B cell (primary cell): ENCODE results near the gene PTPRN2. TPM values are rescaled to one million over a fixed set of nuclear protein-coding genes. Genes with fewer than 3 reads are reported as not detected.

Experiments used
- ATAC-seq: fragments of 200-7000 bp; cut with Tn5 transposase; one replicate; pipeline ENCODE4 v1.10.0; 2021; ENCODE audit warnings: low read depth, mild to moderate bottlenecking, moderate number of reproducible peaks, moderate library complexity
- CTCF ChIA-PET: fragments of 350-600 bp; sonication (Branson Sonifier 250); formaldehyde crosslinking; loops from one replicate; lab custom pipeline; 2021; ENCODE audit warnings: antibody characterized with exemption, inconsistent platforms; lab: Charles Lee
- POLR2A ChIA-PET: fragments of 350-600 bp; sonication (Branson Sonifier 250); formaldehyde crosslinking; loops from one replicate; lab custom pipeline; 2021; ENCODE audit warnings: antibody characterized with exemption; lab: Charles Lee
- DNase-seq: peaks from one replicate; pipeline ENCODE4 v3.0.0; 2013
- H2AFZ ChIP-seq: 2 replicates; pipeline ENCODE4 v1.6.1; 2012; ENCODE audit warnings: mild to moderate bottlenecking, low read depth, low read length; ENCODE audit not compliant: insufficient read depth, poor library complexity, severe bottlenecking
- H3K27ac ChIP-seq, 2 donors: 1 replicate in 1 of 2; 2 replicates in 1 of 2; pipeline ENCODE4 v1.5.1; 2012 to 2013; ENCODE audit warnings: low read length in 2 of 2, mild to moderate bottlenecking in 2 of 2, moderate library complexity in 1 of 2
- H3K27me3 ChIP-seq, 4 experiments: fragments of 200-600 bp in 1 of 4; sonication (generic) in 1 of 4; replicated peaks in 1 of 4; 1 replicate in 2 of 4; 2 replicates in 2 of 4; pipeline versions ENCODE4 v1.6.1 to v1.7.0; 2013 to 2016; ENCODE audit warnings: low read length in 3 of 4, mild to moderate bottlenecking in 2 of 4, mixed read lengths in 1 of 4, moderate library complexity in 1 of 4; ENCODE audit not compliant: insufficient read depth in 4 of 4, control insufficient read depth in 3 of 4; ENCODE audit errors: control extremely low read depth in 1 of 4
- H3K36me3 ChIP-seq, 2 experiments: replicated peaks in 1 of 2; 1 replicate in 1 of 2; 2 replicates in 1 of 2; pipeline versions ENCODE4 v1.6.1 to v1.7.1; 2013; ENCODE audit warnings: low read length in 1 of 2; ENCODE audit not compliant: insufficient read depth in 2 of 2, control insufficient read depth in 1 of 2; ENCODE audit errors: control extremely low read depth in 1 of 2, extremely low read depth in 1 of 2
- H3K4me1 ChIP-seq, 2 donors: fragments of 200-600 bp in 1 of 2; sonication (generic) in 1 of 2; 1 replicate in 1 of 2; 2 replicates in 1 of 2; pipeline versions ENCODE4 v1.5.1 to v1.6.1; 2013 to 2017; ENCODE audit warnings: low read length in 2 of 2; ENCODE audit not compliant: control insufficient read depth in 2 of 2, insufficient read depth in 2 of 2
- H3K4me2 ChIP-seq: replicated peaks from 2 replicates; pipeline ENCODE3; 2012; ENCODE audit warnings: mild to moderate bottlenecking, low read depth, low read length; ENCODE audit not compliant: poor library complexity, severe bottlenecking
- H3K4me3 ChIP-seq, 5 experiments: fragments of 200-600 bp in 1 of 5; sonication (generic) in 1 of 5; 1 replicate in 3 of 5; 2 replicates in 2 of 5; pipeline versions ENCODE4 v1.5.1 to v1.7.0; 2011 to 2016; ENCODE audit warnings: low read length in 4 of 5, mild to moderate bottlenecking in 4 of 5, low read depth in 2 of 5, control low read depth in 1 of 5, moderate library complexity in 1 of 5; ENCODE audit not compliant: insufficient read depth in 1 of 5; ENCODE audit errors: control extremely low read depth in 1 of 5, extremely low read depth in 1 of 5
- H3K79me2 ChIP-seq: fragments of 200-600 bp; sonication (generic); one replicate; pipeline ENCODE4 v1.6.0; 2016; ENCODE audit warnings: low read length; ENCODE audit not compliant: control insufficient read depth, insufficient read depth
- H3K9ac ChIP-seq: fragments of 200-600 bp; sonication (generic); 2 replicates; pipeline ENCODE4 v1.6.1; 2017; ENCODE audit warnings: mild to moderate bottlenecking, low read length, moderate library complexity
- H3K9me3 ChIP-seq, 3 donors: one replicate each; pipeline versions ENCODE4 v1.6.1 to v1.7.1; 2013; ENCODE audit warnings: low read length in 2 of 3; ENCODE audit not compliant: control insufficient read depth in 2 of 3, insufficient read depth in 1 of 3; ENCODE audit errors: control extremely low read depth in 1 of 3
- H4K20me1 ChIP-seq: 2 replicates; pipeline ENCODE4 v1.6.0; 2012; ENCODE audit warnings: mild to moderate bottlenecking, low read length; ENCODE audit not compliant: insufficient read depth, control insufficient read depth, poor library complexity, severe bottlenecking
- H3K27ac Mint-ChIP-seq: one replicate; pipeline ENCODE4 v1.8.0; 2021; ENCODE audit warnings: mixed read lengths
- H3K27me3 Mint-ChIP-seq: one replicate; pipeline ENCODE4 v1.8.0; 2021; ENCODE audit warnings: mixed read lengths
- H3K4me1 Mint-ChIP-seq: one replicate; pipeline ENCODE4 v1.8.0; 2021; ENCODE audit warnings: mixed read lengths
- H3K4me3 Mint-ChIP-seq: one replicate; pipeline ENCODE4 v1.8.0; 2021; ENCODE audit warnings: mixed read lengths
- H3K9me3 Mint-ChIP-seq: one replicate; pipeline ENCODE4 v1.8.0; 2022; ENCODE audit warnings: mixed read lengths; ENCODE audit not compliant: insufficient read depth
- EZH2 ChIP-seq: IDR thresholded peaks from 2 replicates; pipeline ENCODE4 v1.6.1; 2012; ENCODE audit warnings: borderline replicate concordance, low read depth, mild to moderate bottlenecking, moderate library complexity, low read length; ENCODE audit not compliant: insufficient read depth, poor library complexity, severe bottlenecking
- WGBS: methylation state at CpG from one replicate; pipeline ENCODE4 v1.1.5; 2013; ENCODE audit warnings: missing lambda C conversion rate; ENCODE audit not compliant: insufficient coverage; 5-methylcytosine and 5-hydroxymethylcytosine counted together
- intact Hi-C: fragments of 100-400 bp; cut with micrococcal nuclease; formaldehyde crosslinking; loops from one replicate; pipeline ENCODE4 v1.10.0; 2022
- polyA plus RNA-seq: library from polyadenylated mRNA; depleted of rRNA; stranded (reverse); fragments of >200 nt; gene quantifications from 2 replicates; pipeline ENCODE4 v1.2.3, GENCODE V29; 2012
- total RNA-seq, 2 donors: library from RNA; stranded (reverse); fragments of 120-200 nt in 1 of 2; gene quantifications; 1 replicate in 1 of 2; 2 replicates in 1 of 2; pipeline versions ENCODE4 v1.2.3 to v1.2.4, GENCODE V29; 2013 to 2022
- TF ChIP-seq, protein P1 (sequence below): fragments of 200-600 bp; IDR thresholded peaks from one replicate; pipeline ENCODE4 v1.8.0; 2022; ENCODE audit warnings: antibody characterized with exemption, mild to moderate bottlenecking

Gene PTPRN2
- total and polyA plus RNA-seq, 2 donors (not counting 1 experiment from before 2014, with no cell fraction given), result 2.0 to 5.0 TPM

DNA sequence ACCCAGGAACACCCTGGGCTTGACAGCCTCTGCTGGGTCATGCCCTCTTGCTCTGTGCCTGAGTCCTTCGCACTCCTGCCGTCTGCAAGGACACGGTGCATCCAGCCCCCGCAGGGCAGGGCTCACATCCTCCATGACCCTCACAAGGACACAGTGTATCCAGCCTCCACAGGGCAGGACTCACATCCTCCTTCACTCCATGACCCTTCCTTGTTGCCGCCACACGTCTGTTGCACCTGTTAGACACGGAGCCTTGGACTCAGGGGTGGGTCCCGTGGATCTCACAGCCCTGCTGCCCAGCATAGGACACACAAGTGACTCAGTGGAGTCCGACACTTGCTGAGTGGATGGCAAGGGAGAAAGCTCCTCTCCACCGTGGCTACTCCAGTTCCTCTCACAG lies 750.1 kb downstream of the PTPRN2 start:
- 91% methylated on average over 10 of the region's 10 CpGs for WGBS
- ATAC-seq, result no peak

DNA sequence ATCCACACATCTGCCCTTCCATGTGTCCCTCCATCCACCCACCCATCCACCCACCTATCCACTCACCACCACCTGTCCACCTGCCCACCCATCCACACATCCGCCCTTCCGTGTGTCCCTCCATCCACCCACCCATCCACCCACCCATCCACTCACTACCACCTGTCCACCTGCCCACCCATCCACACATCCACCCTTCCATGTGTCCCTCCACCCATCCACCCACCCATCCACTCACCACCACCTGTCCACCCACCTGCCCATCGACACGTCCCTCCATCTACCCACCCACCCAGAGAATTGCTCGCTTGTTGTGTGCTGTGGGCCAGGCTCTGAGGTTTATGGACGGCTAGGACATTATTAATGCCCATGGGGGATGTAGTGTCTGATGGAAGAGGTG lies 750.6 kb downstream of the PTPRN2 start:
- DNase-seq (no peak), ATAC-seq (no peak)
- Histone ChIP-seq H3K79me2 (no peaks in the 10 kb centered on the region), H3K9me3 (peaks cover 0 to 24% (median 0%) of the 10 kb centered on the region in 3 donors), H3K4me2 (no peak overlapping the region), H3K36me3 (no peaks in the 10 kb centered on the region), H3K4me1 (no peaks in the 10 kb centered on the region), H2AFZ (no peak overlapping the region), H4K20me1 (no peaks in the 10 kb centered on the region), H3K27ac (no peak overlapping the region), H3K9ac (no peak overlapping the region), H3K4me3 (no peak overlapping the region), H3K27me3 (no peaks in the 10 kb centered on the region)
- POLR2A ChIA-PET, result no interaction called here
- Mint-ChIP-seq H3K27me3 (no peaks in the 10 kb centered on the region), H3K4me1 (no peaks in the 10 kb centered on the region), H3K9me3 (no peaks in the 10 kb centered on the region), H3K4me3 (no peak overlapping the region), H3K27ac (no peak overlapping the region)
- TF ChIP-seq EZH2, result no peak
- TF ChIP-seq, protein P1, sequence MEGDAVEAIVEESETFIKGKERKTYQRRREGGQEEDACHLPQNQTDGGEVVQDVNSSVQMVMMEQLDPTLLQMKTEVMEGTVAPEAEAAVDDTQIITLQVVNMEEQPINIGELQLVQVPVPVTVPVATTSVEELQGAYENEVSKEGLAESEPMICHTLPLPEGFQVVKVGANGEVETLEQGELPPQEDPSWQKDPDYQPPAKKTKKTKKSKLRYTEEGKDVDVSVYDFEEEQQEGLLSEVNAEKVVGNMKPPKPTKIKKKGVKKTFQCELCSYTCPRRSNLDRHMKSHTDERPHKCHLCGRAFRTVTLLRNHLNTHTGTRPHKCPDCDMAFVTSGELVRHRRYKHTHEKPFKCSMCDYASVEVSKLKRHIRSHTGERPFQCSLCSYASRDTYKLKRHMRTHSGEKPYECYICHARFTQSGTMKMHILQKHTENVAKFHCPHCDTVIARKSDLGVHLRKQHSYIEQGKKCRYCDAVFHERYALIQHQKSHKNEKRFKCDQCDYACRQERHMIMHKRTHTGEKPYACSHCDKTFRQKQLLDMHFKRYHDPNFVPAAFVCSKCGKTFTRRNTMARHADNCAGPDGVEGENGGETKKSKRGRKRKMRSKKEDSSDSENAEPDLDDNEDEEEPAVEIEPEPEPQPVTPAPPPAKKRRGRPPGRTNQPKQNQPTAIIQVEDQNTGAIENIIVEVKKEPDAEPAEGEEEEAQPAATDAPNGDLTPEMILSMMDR, result no peak
- WGBS, result 100% methylated on average over 1 of the region's 6 CpGs
- intact Hi-C loops, result no loop called here
- CTCF ChIA-PET, result no interaction called here

More for the DNA sequence above, 750.1 kb downstream of the PTPRN2 start:
- H3K27me3 Mint-ChIP-seq, result no peaks in the 10 kb centered on the region
- H3K4me1 ChIP-seq, result no peaks in the 10 kb centered on the region
- TF ChIP-seq, protein P1, result no peak
- no peak for TF ChIP-seq EZH2
- no peaks in the 10 kb centered on the region for H4K20me1 ChIP-seq
- H3K4me2 ChIP-seq, result no peak overlapping the region
- POLR2A ChIA-PET, result no interaction called here
- no peak overlapping the region for H3K27ac Mint-ChIP-seq
- no peaks in the 10 kb centered on the region for H3K79me2 ChIP-seq
- no peaks in the 10 kb centered on the region for H3K4me1 Mint-ChIP-seq
- no peak overlapping the region for H3K9ac ChIP-seq
- peaks cover 0 to 24% (median 0%) of the 10 kb centered on the region in 3 donors for H3K9me3 ChIP-seq
- intact Hi-C loops, result no loop called here
- no peak overlapping the region for H2AFZ ChIP-seq
- no peak overlapping the region for H3K27ac ChIP-seq
- no peaks in the 10 kb centered on the region for H3K36me3 ChIP-seq
- no peak for DNase-seq
- no peaks in the 10 kb centered on the region for H3K27me3 ChIP-seq
- no peak overlapping the region for H3K4me3 Mint-ChIP-seq
- CTCF ChIA-PET, result no interaction called here
- H3K4me3 ChIP-seq, result no peak overlapping the region
- H3K9me3 Mint-ChIP-seq, result no peaks in the 10 kb centered on the region
